ENCODE results near the gene STXBP5L. TPM values are rescaled to one million over a fixed set of nuclear protein-coding genes. Genes with fewer than 3 reads are reported as not detected.
A peak's percentile ranks its signal among the peaks of the same experiment; 100 is the strongest.

Gene STXBP5L
- 1 to 10 TPM in 1 of 2 donors, under 1 TPM in 1; 0.97 to 3.6 TPM for total RNA-seq
- 1.4 TPM for polyA plus RNA-seq (2013, experiment 1 of 2)
- polyA plus RNA-seq (2013, experiment 2 of 2) = 1.4 TPM
- long read RNA-seq, experiment 1, partial matches to known transcripts = 0 of 2 reads
- long read RNA-seq, experiment 1, other reads (novel, unspliced or antisense) = 1 of 2 reads
- long read RNA-seq, experiment 2, partial matches to known transcripts = 2 of 5 reads
- long read RNA-seq, experiment 2, other reads (novel, unspliced or antisense) = 3 of 5 reads
- long read RNA-seq, experiment 3, partial matches to known transcripts = 1 of 7 reads
- long read RNA-seq, experiment 3, other reads (novel, unspliced or antisense) = 3 of 7 reads
- long read RNA-seq, experiment 4, partial matches to known transcripts = 0 of 1 reads
- long read RNA-seq, experiment 4, other reads (novel, unspliced or antisense) = 1 of 1 reads

- 0 to 1% methylated on average over 28 to 77 of the region's 83 CpGs for WGBS, 2 experiments (ENCODE audit: insufficient coverage in 1 of 2, insufficient read length in 1 of 2)
Measured at GRCh38 chr3:120908030-120908794, at the start of gene STXBP5L. STXBP5L (plus strand) TSS chr3:120908205; CDS start chr3:120909579, 1,374 bp downstream.

GRCh38 chr3:120858521-120858920 is 49.5 kb upstream of the STXBP5L start:
- no peak overlapping the region for H3K27ac ChIP-seq (ENCODE audit: low read depth, low read length)
- no peak for DNase-seq
- H3K27me3 ChIP-seq (ENCODE audit: control insufficient read depth, insufficient read depth, low read length, poor library complexity, severe bottlenecking) = no peaks in the 10 kb centered on the region
- Mint-ChIP-seq H3K4me3 (no peak overlapping the region), H3K4me1 (peaks cover 4% of the 10 kb centered on the region), H3K36me3 (ENCODE audit: low read depth) (no peaks in the 10 kb centered on the region), H3K27ac (no peak overlapping the region), H3K27me3 (ENCODE audit: insufficient read depth) (no peaks in the 10 kb centered on the region), H3K9me3 (no peaks in the 10 kb centered on the region)
- TF ChIP-seq CTCF (conservative IDR thresholded peaks at IDR 0.05) = no peak
- H3K36me3 ChIP-seq (ENCODE audit: control insufficient read depth, insufficient read depth, low read length) = no peaks in the 10 kb centered on the region
- H3K4me1 ChIP-seq (ENCODE audit: control insufficient read depth, insufficient read depth, low read length) = no peaks in the 10 kb centered on the region
- H3K4me3 ChIP-seq (ENCODE audit: low read length) = no peak overlapping the region
- H3K9me3 ChIP-seq (ENCODE audit: control insufficient read depth, low read length) = no peaks in the 10 kb centered on the region
- WGBS, 2 experiments (ENCODE audit: insufficient coverage in 1 of 2, insufficient read length in 1 of 2) = 96 to 100% methylated on average over 1 to 3 of the region's 3 CpGs
- H3K9ac ChIP-seq (ENCODE audit: extremely low read depth, low read length, poor library complexity, severe bottlenecking) = no peak overlapping the region

More at GRCh38 chr3:120908030-120908794, at the start of gene STXBP5L:
- H3K9ac ChIP-seq (ENCODE audit: extremely low read depth, low read length, poor library complexity, severe bottlenecking) = peak within 1 kb of the TSS; percentile 0
- no peak for TF ChIP-seq CTCF (conservative IDR thresholded peaks at IDR 0.05)
- Mint-ChIP-seq H3K27me3 (ENCODE audit: insufficient read depth) (peaks cover 49% of the 10 kb centered on the region), H3K4me1 (peaks cover 12% of the 10 kb centered on the region), H3K4me3 (peak within 1 kb of the TSS; percentile 71), H3K36me3 (ENCODE audit: low read depth) (no peaks in the 10 kb centered on the region), H3K27ac (peak within 1 kb of the TSS; percentile 81), H3K9me3 (no peaks in the 10 kb centered on the region)
- H3K27ac ChIP-seq (ENCODE audit: low read depth, low read length) = no peak within 1 kb of the TSS
- H3K9me3 ChIP-seq (ENCODE audit: control insufficient read depth, low read length) = no peaks in the 10 kb centered on the region
- H3K27me3 ChIP-seq (ENCODE audit: control insufficient read depth, insufficient read depth, low read length, poor library complexity, severe bottlenecking) = peaks cover 39% of the 10 kb centered on the region
- H3K4me3 ChIP-seq (ENCODE audit: low read length) = peak within 1 kb of the TSS; percentile 84
- no peaks in the 10 kb centered on the region for H3K4me1 ChIP-seq (ENCODE audit: control insufficient read depth, insufficient read depth, low read length)
- peak; percentile 99 for DNase-seq
- no peaks in the 10 kb centered on the region for H3K36me3 ChIP-seq (ENCODE audit: control insufficient read depth, insufficient read depth, low read length)

- no peaks in the 10 kb centered on the region for H3K4me1 ChIP-seq (ENCODE audit: control insufficient read depth, insufficient read depth, low read length)
- no peaks in the 10 kb centered on the region for H3K9me3 ChIP-seq (ENCODE audit: control insufficient read depth, low read length)
- no peak overlapping the region for H3K27ac ChIP-seq (ENCODE audit: low read depth, low read length)
- no peaks in the 10 kb centered on the region for H3K27me3 ChIP-seq (ENCODE audit: control insufficient read depth, insufficient read depth, low read length, poor library complexity, severe bottlenecking)
- no peaks in the 10 kb centered on the region for H3K36me3 Mint-ChIP-seq (ENCODE audit: low read depth)
- H3K27me3 Mint-ChIP-seq (ENCODE audit: insufficient read depth) = no peaks in the 10 kb centered on the region
- no peak overlapping the region for H3K9ac ChIP-seq (ENCODE audit: extremely low read depth, low read length, poor library complexity, severe bottlenecking)
- H3K4me3 Mint-ChIP-seq = no peak overlapping the region
- no peak overlapping the region for H3K4me3 ChIP-seq (ENCODE audit: low read length)
- DNase-seq = no peak
- H3K36me3 ChIP-seq (ENCODE audit: control insufficient read depth, insufficient read depth, low read length) = no peaks in the 10 kb centered on the region
- TF ChIP-seq CTCF (conservative IDR thresholded peaks at IDR 0.05) = no peak
- 74 to 80% methylated on average over 5 of the region's 5 CpGs for WGBS, 2 experiments (ENCODE audit: insufficient coverage in 1 of 2, insufficient read length in 1 of 2)
- H3K9me3 Mint-ChIP-seq = no peaks in the 10 kb centered on the region
- no peaks in the 10 kb centered on the region for H3K4me1 Mint-ChIP-seq
- H3K27ac Mint-ChIP-seq = no peak overlapping the region
Measured at GRCh38 chr3:120864541-120864940, 43.5 kb upstream of the STXBP5L start.
